HG03442 (cell line): ENCODE data around the gene ANGPTL7.

Experiments
- ATAC-seq: cut with Tn5 transposase; IDR thresholded peaks from one replicate; pipeline ENCODE4 v1.9.1; 2021; ENCODE audit warnings: mild to moderate bottlenecking, moderate library complexity; ENCODE audit not compliant: unreplicated experiment

Gene ANGPTL7

DNA sequence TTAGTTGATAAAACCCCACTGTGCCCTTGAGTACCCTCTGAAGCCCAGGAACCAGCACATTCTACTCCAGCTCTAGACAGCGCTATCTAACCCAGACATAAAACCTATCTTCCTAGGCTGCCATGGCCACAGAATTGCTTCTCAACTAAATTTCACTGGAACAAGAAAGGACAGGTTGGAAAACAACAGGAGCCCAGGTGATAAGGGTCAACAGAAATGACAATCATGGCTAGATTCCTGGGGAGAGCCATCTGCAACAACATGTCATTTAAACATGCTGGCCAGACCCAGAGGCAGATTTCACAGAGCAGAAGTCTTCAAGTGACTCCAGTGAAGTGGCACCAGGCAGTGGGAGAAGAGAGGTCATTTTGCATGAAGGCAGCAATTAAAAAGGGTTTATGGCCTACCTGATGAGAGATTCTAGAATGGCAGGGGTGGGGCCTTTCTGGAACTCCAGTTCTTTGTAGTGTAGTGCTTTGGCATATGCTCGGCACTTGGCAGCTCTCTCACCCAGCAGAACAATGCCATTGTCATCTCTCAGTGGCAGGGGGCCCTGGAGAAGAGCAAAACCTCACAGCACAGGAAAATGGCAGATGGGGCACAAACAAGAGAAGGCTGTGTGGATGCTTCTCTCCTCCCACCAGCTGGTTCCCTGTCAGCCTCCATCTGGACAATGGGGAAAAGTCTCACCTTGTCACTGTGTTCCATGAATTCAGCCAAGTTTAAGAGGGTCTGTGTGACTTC lies 9.9 kb downstream of the ANGPTL7 start:
- no peak for ATAC-seq

DNA sequence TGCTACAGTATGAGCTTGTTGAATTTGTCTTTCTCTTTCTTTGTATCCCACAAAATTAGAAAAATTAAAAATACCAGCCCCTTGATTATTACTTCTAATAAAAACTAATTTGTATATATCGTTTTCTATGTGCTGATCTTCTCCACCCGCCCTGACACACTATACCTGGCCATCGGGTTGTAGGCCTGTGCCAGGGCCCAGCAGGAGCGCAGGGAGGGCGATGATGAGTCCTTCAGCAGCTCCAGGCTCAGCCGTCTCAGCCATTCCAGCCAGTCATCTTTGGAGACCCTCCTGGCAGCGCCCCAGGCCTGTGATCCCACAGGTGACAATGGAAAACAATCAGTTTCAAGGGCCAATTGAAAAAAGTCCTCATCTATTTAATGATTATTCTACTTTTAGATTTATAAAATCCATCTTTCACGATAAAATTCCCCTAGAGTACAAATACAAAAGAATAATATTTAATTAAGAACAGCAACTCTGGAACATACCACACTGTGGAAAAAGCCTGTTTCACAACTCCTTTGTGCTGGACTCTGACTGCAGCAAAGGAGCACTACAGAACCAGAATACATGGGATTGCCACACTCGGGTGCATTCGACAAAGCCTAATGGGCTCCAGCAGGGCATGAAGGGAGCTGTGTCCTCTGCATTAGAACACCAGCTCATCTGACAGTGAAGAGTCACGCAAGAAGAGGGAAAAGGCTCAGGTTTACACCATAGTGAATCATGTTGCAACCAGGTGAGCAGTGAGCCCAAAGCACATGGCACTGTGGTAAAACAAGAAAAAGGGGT lies 15.4 kb downstream of the ANGPTL7 start:
- ATAC-seq = no peak

GRCh38 chr1:11207898-11208611 lies 18.9 kb downstream of the ANGPTL7 start:
- no peak for ATAC-seq

GRCh38 chr1:11211461-11211860 lies 22.3 kb downstream of the ANGPTL7 start:
- no peak for ATAC-seq

DNA sequence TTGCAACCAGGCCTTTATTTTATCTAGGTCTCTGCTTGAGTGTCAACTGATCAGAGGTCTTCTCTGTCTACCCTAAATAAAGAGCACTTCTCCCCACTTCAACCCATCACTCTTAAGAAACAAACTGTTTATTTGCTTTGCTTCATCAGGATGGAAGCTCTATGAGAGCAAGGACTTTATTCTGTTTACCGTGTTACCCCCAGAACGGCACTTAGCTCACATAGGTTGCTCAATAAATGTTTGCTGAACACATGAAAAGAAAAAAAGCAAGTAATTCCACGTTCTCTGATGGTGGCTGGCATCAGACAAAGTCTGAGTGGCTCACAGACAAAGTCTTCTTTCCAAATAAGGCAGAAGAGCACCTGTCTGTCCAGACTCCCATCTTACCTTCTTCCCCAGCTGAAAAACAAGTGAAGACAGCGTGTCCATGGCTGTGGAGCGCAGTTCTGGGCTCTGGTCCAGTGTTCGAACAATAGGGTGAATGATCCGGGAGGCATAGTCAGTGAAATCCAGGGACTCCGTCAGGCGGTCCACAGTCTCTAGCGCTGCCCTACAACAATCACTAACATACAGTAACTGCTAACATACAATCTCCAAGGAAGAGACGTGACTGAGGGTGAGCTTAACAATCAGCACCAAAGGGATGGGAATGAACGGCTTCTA lies 22.9 kb downstream of the ANGPTL7 start:
- no peak for ATAC-seq

DNA sequence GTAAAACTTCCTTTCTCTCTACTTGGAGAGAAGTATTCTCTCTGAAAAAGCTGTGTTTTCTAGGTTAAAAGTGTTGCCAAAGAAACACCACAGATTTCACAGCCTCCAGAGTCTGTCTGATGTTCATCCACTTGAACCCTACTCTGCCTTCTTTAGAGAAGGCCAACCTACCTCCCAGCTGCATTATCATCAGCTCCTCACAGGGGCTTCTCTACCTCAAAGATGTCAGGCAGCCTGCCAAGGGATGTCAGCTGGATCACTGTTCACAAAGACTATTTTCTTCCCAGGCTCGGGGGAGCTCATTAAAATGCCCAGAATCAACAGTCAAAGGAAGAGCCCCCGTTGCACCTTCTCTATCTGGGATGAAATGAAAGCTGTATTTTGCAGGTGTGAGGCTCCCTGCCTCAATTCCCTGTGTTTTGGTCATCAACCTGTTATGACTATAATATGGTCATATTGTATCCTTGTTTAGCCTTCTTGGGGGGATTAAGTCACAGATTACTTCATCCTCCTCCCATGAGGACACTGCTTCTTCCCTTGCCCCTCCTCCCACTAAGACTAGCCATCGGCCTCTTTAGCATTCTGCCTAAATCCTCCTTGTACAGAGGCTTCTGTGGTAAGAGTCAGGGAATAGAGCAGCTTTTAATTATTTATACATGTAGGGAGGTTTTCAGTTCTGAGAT lies 25.7 kb downstream of the ANGPTL7 start:
- no peak for ATAC-seq

DNA sequence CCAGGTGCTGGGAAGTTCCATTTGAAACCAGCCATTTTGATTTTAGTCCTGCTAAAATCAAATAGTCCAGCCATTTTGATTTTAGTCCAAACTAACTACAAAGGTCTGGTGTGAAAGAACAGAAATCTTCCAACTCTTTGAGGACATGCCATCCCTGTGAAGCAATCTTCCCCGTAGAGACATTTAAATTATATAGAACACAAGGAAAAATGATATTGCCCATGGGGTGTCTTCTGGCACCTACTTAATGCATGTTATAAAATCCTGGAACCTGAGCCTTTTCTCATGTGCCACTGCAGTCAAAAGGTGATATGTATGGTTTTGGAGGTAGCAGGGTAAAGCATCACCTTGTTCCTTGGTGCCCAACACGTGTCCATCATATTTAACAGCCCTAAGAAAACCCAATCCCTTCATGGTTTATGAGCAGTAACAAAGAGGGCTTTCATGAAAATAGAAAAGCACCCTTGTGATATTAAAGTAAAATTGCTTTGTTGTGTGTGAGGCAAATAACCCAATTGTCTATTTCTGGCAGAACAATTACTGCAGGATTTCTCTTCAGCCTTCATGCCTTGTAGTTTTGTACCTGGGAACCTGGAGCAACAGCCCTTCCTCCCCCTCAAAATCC lies 26.3 kb downstream of the ANGPTL7 start:
- ATAC-seq = no peak

DNA sequence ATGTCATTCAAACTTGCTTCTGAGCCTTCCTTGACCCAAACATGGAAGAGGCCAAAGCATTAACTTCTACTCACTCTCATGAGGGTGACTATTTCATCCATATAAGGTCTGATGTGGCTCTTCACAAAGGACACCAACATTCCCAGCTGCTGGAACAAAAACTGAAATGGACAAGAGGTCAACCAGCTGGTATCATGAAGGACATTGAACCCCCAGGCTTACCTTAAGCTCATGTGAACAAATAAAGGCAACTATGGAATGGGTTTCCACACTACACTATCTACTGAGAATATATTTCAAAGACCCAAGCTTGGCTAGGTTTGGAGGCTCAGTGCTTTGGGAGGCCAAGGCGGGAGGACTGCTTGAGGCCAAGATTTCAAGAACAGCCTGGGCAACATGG lies 26.9 kb downstream of the ANGPTL7 start:
- ATAC-seq = no peak

DNA sequence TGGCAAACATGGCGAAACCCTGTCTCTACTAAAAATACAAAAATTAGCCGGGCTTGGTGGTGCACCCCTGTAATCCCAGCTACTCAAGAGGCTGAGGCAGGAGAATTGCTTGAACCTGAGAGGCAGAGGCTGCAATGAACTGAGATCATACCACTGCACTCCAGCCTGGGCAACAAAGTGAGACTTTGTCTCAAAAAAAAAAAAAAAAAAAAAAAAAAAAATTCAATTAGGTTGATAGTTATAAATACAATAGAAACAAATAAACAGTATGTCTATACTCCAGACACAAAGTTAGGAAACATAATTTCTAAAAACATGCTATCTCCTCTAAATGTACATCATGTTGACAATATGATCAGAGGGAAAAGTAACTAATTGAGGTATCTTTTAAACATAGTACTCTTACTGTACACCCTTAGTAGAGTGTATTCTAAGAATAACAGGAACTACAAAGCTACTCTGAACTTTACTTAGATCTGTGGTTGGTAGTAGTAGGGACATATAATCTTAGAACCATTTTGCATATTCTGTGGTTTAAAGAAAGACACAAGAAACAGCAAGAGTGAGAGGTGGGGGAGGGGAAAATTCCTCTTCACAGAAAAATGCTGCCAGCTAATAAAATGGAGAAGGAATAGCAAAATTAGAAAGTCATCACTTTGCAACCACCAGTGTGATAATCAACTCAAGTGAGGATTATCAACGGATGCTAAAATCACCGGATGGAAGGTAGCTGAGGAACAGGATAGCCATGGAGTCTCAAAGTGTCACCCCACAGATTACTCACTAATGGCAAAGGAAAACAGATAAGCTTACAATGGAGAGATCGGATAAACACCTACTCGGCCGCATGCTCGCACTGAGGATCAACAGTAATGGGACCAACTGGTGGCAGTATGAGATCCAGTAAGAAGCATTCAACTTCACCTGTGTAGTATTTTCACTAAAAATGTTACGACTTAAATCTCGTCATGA lies 38.2 kb downstream of the ANGPTL7 start:
- ATAC-seq = no peak

- no peak for ATAC-seq
These were observed 40.0 kb downstream of the ANGPTL7 start for GRCh38 chr1:11229203-11229602.

DNA sequence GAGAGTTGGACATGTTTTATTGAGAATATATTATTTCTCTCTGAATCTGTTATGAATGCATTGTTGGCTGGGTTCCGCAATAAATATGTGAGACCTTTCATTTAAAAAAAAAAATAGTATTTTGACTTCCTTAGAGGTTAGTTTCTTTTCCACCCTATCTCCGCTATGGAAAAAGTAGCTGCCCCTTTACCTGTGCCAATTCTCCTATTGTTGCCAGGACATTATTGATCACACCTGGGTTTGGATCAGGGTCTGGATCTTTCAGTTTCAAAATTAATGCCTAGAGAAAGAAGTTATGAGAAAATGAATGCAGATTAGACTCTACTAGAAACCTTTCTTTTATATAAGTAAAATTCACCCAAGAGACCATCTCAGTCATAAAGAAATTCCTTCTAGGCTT lies 44.1 kb downstream of the ANGPTL7 start:
- ATAC-seq = no peak

GRCh38 chr1:11237356-11237755 lies 48.2 kb downstream of the ANGPTL7 start:
- ATAC-seq = no peak

- no peak for ATAC-seq
These were observed 49.2 kb downstream of the ANGPTL7 start for GRCh38 chr1:11238311-11238710.

- no peak for ATAC-seq
These were observed 56.1 kb downstream of the ANGPTL7 start for GRCh38 chr1:11245248-11245647.
